ENCODE data around the gene IMPDH1. TPM values are rescaled to one million over a fixed set of nuclear protein-coding genes. Genes with fewer than 3 reads are reported as not detected.
A peak's percentile ranks its signal among the peaks of the same experiment; 100 is the strongest.

Gene IMPDH1
- total RNA-seq, 1 donor from 2014 or later: 23.4 TPM

DNA sequence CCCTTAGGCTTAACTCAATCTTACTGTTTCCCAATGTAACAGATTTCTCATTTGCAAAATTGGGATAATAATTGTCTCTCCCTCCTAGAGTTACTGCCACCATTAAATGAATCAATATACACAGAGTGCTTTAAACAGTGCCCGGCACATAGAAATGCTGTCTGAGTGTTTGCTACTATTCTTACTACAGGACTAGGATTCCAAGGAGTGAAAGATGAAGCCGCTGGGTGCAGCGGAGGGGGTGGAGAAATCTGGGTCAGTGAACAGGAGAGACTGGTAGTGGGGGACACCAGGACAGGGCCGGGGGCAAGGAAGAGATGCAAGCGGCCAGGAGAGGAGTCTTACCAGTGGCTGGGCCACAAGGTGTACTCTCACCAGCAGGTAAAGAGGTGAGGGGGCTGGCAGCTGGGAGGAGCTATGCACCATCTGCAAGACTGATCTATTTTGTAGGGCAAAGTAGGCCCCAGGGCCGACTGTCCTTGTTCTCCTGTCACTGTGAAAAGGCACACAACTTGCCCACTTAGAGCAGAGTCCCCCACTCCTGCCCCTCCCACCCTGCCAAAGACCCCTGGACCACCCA, 29.8 kb downstream of the IMPDH1 start:
- H3K4me1 Mint-ChIP-seq (ENCODE audit: low read depth): peaks cover 5% of the 10 kb centered on the region
- H3K4me3 Mint-ChIP-seq (ENCODE audit: low read depth): no peak overlapping the region

DNA sequence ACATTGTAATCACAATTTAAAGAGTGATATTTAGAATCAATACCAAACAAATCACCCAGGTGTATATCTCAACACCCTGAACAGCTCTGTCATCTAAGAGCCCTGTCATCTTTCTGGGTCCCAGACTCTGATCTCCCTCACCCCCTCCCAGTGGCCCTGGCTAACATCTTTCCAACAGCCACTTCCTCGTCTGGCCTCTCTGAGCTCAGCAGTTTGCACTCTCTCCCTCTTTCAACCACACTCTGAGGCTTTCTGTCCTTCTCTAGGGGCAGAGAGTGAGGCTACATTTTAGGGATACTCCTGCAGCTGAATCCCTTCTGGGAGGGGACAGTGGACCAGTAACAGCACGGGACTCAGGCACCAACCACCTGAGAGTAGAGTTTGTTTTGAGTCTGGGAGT, 31.1 kb downstream of the IMPDH1 start:
- no peak for DNase-seq (ENCODE audit: low spot score, unreplicated experiment)
- peaks cover 24% of the 10 kb centered on the region for H3K27me3 Mint-ChIP-seq
- H3K9me3 Mint-ChIP-seq (ENCODE audit: low read depth): peaks cover 3% of the 10 kb centered on the region
- H3K36me3 Mint-ChIP-seq (ENCODE audit: insufficient read depth): no peaks in the 10 kb centered on the region
- H3K4me3 Mint-ChIP-seq (ENCODE audit: low read depth): no peak overlapping the region
- no peak overlapping the region for H3K27ac Mint-ChIP-seq
- TF ChIP-seq, protein P1, sequence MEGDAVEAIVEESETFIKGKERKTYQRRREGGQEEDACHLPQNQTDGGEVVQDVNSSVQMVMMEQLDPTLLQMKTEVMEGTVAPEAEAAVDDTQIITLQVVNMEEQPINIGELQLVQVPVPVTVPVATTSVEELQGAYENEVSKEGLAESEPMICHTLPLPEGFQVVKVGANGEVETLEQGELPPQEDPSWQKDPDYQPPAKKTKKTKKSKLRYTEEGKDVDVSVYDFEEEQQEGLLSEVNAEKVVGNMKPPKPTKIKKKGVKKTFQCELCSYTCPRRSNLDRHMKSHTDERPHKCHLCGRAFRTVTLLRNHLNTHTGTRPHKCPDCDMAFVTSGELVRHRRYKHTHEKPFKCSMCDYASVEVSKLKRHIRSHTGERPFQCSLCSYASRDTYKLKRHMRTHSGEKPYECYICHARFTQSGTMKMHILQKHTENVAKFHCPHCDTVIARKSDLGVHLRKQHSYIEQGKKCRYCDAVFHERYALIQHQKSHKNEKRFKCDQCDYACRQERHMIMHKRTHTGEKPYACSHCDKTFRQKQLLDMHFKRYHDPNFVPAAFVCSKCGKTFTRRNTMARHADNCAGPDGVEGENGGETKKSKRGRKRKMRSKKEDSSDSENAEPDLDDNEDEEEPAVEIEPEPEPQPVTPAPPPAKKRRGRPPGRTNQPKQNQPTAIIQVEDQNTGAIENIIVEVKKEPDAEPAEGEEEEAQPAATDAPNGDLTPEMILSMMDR (IDR thresholded peaks at IDR 0.05; ENCODE audit: unreplicated experiment): no peak
- peaks cover 5% of the 10 kb centered on the region for H3K4me1 Mint-ChIP-seq (ENCODE audit: low read depth)

More for the DNA sequence above, 29.8 kb downstream of the IMPDH1 start:
- no peak for DNase-seq (ENCODE audit: low spot score, unreplicated experiment)
- H3K27ac Mint-ChIP-seq: peak overlapping the region; percentile 29
- H3K36me3 Mint-ChIP-seq (ENCODE audit: insufficient read depth): no peaks in the 10 kb centered on the region
- H3K27me3 Mint-ChIP-seq: peaks cover 20% of the 10 kb centered on the region
- no peaks in the 10 kb centered on the region for H3K9me3 Mint-ChIP-seq (ENCODE audit: low read depth)
- TF ChIP-seq, protein P1 (IDR thresholded peaks at IDR 0.05; ENCODE audit: unreplicated experiment): no peak

DNA sequence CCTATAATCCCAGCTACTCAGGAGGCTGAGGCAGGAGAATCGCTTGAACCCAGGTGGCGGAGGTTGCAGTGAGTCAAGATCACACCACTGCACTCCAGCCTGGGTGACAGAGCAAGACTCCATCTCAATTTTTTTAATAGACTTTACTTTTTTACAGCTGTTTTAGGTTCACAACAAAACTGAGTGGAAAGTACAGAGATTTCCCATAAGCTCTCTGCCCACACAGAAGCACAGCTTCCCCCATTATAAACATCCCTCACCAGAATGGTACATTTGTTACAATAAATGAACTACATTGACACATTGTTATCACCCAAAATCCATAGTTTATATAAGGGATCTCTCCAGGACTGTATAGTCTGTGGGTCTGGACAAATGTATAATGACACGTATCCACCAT, 33.7 kb downstream of the IMPDH1 start:
- Mint-ChIP-seq H3K4me1 (ENCODE audit: low read depth) (peaks cover 5% of the 10 kb centered on the region), H3K36me3 (ENCODE audit: insufficient read depth) (no peaks in the 10 kb centered on the region), H3K27me3 (peaks cover 26% of the 10 kb centered on the region), H3K4me3 (ENCODE audit: low read depth) (no peak overlapping the region), H3K9me3 (ENCODE audit: low read depth) (peaks cover 3% of the 10 kb centered on the region), H3K27ac (no peak overlapping the region)
- TF ChIP-seq, protein P1 (IDR thresholded peaks at IDR 0.05; ENCODE audit: unreplicated experiment): no peak
- DNase-seq (ENCODE audit: low spot score, unreplicated experiment): no peak

DNA sequence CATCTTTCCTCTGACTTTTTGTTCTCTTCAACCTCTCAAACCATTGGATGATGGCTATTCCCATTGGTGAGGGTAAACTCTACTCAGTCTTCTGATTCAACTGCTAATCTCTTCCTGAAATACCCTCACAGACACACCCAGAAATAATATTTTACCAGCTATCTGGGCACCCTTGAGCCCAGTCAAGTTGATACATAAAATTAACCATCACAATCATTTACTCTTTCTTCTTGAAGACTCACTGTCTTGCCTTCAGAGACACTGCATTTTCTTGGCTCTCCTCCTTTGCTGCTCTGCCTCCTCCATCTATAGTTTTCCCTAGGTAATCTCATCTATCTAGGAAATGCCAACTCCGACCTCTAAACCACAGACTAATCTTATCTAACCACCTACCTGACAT, 35.7 kb downstream of the IMPDH1 start:
- H3K4me3 Mint-ChIP-seq (ENCODE audit: low read depth): no peak overlapping the region
- peaks cover 3% of the 10 kb centered on the region for H3K9me3 Mint-ChIP-seq (ENCODE audit: low read depth)
- H3K27ac Mint-ChIP-seq: no peak overlapping the region
- no peak for DNase-seq (ENCODE audit: low spot score, unreplicated experiment)
- no peaks in the 10 kb centered on the region for H3K4me1 Mint-ChIP-seq (ENCODE audit: low read depth)
- TF ChIP-seq, protein P1 (IDR thresholded peaks at IDR 0.05; ENCODE audit: unreplicated experiment): no peak
- no peaks in the 10 kb centered on the region for H3K36me3 Mint-ChIP-seq (ENCODE audit: insufficient read depth)
- H3K27me3 Mint-ChIP-seq: peaks cover 27% of the 10 kb centered on the region

DNA sequence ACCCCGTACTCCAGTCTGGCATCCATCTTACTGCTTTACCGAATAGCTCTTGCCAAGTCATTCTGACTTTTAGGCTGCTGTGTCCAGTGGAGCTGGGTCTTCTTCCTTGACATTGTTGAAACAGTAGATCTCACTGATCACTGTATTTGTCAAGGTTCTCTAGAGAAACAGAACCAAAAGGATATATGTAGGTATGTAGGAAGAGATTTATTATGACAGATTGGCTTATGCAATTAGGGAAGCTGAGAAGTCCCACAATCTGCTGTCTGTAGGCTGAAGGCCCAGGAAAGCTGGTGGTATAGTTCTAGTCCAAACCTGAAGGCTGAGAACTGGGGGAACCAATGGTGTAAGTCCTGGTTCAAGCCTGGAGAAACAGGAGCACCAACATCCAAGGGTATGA, 36.2 kb downstream of the IMPDH1 start:
- Mint-ChIP-seq H3K27ac (no peak overlapping the region), H3K4me3 (ENCODE audit: low read depth) (no peak overlapping the region), H3K27me3 (peaks cover 25% of the 10 kb centered on the region), H3K9me3 (ENCODE audit: low read depth) (peaks cover 3% of the 10 kb centered on the region), H3K36me3 (ENCODE audit: insufficient read depth) (no peaks in the 10 kb centered on the region), H3K4me1 (ENCODE audit: low read depth) (no peaks in the 10 kb centered on the region)
- TF ChIP-seq, protein P1 (IDR thresholded peaks at IDR 0.05; ENCODE audit: unreplicated experiment): no peak
- no peak for DNase-seq (ENCODE audit: low spot score, unreplicated experiment)

Measured in progenitor cell of endocrine pancreas (in vitro differentiated cells).